HepG2 (cell line): ENCODE measurements around the gene GLDC. TPM values are rescaled to one million over a fixed set of nuclear protein-coding genes. Genes with fewer than 3 reads are reported as not detected.

Experiments used
- ATAC-seq: fragments of 200-7000 bp; cut with Tn5 transposase; 3 replicates; pipeline ENCODE4 v1.9.1; 2020; ENCODE audit warnings: mild to moderate bottlenecking, moderate library complexity
- BruUV-seq: library from RNA; stranded (reverse); fragments of 400-500 nt; replicated peaks from 2 replicates; lab custom pipeline; 2021; lab: Mats Ljungman, UMichigan
- CTCF ChIA-PET: fragments of 300-600 bp; formaldehyde crosslinking; extraction: SDS; loops from one replicate; lab custom pipeline; 2021; ENCODE audit warnings: low total read pairs, inconsistent platforms, low intra/inter-chr PET ratio; lab: Yijun Ruan, JAX
- POLR2A ChIA-PET: fragments of 350-600 bp; sonication (Branson Sonifier 250); formaldehyde crosslinking; loops from one replicate; lab custom pipeline; 2020; ENCODE audit warnings: antibody characterized with exemption, inconsistent platforms; lab: Yijun Ruan, JAX
- DNase-seq: peaks from one replicate; pipeline ENCODE4 v3.0.0-alpha.2; 2015; ENCODE audit warnings: low spot score
- FAIRE-seq: peaks from 3 replicates; lab custom pipeline; 2011; peaks lifted over from hg19 to GRCh38; lab: Jason Lieb, UNC
- H2AFZ ChIP-seq: one replicate; pipeline ENCODE4 v1.6.1; 2011; ENCODE audit warnings: low read length, inconsistent platforms
- H3K27ac ChIP-seq: fragments of 300-600 bp; 3 replicates; pipeline ENCODE4 v1.8.0; 2011; ENCODE audit warnings: mixed run types, mild to moderate bottlenecking, mixed read lengths, low read length, inconsistent platforms; ENCODE audit not compliant: insufficient read depth; ENCODE audit errors: extremely low read length
- H3K27me3 ChIP-seq, 2 experiments: fragments of 200-600 bp in 1 of 2; 2 replicates in 1 of 2; 3 replicates in 1 of 2; pipeline versions ENCODE4 v1.6.0 to v1.8.0; 2011; ENCODE audit warnings: low read length in 2 of 2, mild to moderate bottlenecking in 2 of 2, moderate library complexity in 2 of 2, inconsistent platforms in 1 of 2; ENCODE audit not compliant: insufficient read depth in 2 of 2, control insufficient read depth in 1 of 2
- H3K36me3 ChIP-seq, 2 experiments: fragments of 200-600 bp in 1 of 2; replicated peaks in 1 of 2; 2 replicates in 1 of 2; 3 replicates in 1 of 2; pipeline versions ENCODE4 v1.5.1 to v1.8.0; 2011; ENCODE audit warnings: low read length in 2 of 2, inconsistent platforms in 1 of 2; ENCODE audit not compliant: insufficient read depth in 2 of 2, control insufficient read depth in 1 of 2
- H3K4me1 ChIP-seq: 2 replicates; pipeline ENCODE4 v1.5.1; 2012; ENCODE audit warnings: low read length, inconsistent platforms; ENCODE audit not compliant: insufficient read depth
- H3K4me2 ChIP-seq: 2 replicates; pipeline ENCODE4 v1.6.0; 2011; ENCODE audit warnings: low read depth, low read length, inconsistent platforms
- H3K4me3 ChIP-seq, 3 experiments: fragments of 200-600 bp in 1 of 3; sonication (generic), shearing (Covaris generic) in 1 of 3; replicated peaks in 1 of 3; 2 replicates each; pipeline ENCODE4 v1.5.1; 2011 to 2016; ENCODE audit warnings: low read length in 3 of 3, inconsistent platforms in 2 of 3, low read depth in 2 of 3, mild to moderate bottlenecking in 2 of 3, control low read depth in 1 of 3, mixed read lengths in 1 of 3; ENCODE audit not compliant: insufficient read depth in 1 of 3
- H3K79me2 ChIP-seq: one replicate; pipeline ENCODE4 v1.6.1; 2011; ENCODE audit warnings: low read length, inconsistent platforms; ENCODE audit not compliant: insufficient read depth
- H3K9ac ChIP-seq: 2 replicates; pipeline ENCODE4 v1.6.0; 2011; ENCODE audit warnings: mild to moderate bottlenecking, low read depth, low read length, inconsistent platforms; ENCODE audit not compliant: insufficient read depth
- H3K9me3 ChIP-seq: 2 replicates; pipeline ENCODE4 v1.5.1; 2012; ENCODE audit warnings: mild to moderate bottlenecking, low read length
- H4K20me1 ChIP-seq: 2 replicates; pipeline ENCODE4 v1.6.0; 2011; ENCODE audit warnings: inconsistent platforms, mild to moderate bottlenecking, low read length, moderate library complexity; ENCODE audit not compliant: insufficient read depth
- CENPX ChIP-seq: sonication (generic); formaldehyde crosslinking; IDR thresholded peaks from 2 replicates; pipeline ENCODE4 v1.9.0; 2021; ENCODE audit warnings: mild to moderate bottlenecking, missing genetic modification reagents, moderate library complexity
- CHCHD3 ChIP-seq: sonication (generic); formaldehyde crosslinking; IDR thresholded peaks from 2 replicates; pipeline ENCODE4 v1.8.0; 2022; ENCODE audit warnings: mild to moderate bottlenecking, missing genetic modification reagents, moderate library complexity
- FOXP1 ChIP-seq, 2 experiments: fragments of 450-650 bp in 1 of 2; IDR thresholded peaks; 2 replicates each; pipeline ENCODE4 v1.6.1; 2017 to 2018; ENCODE audit warnings: antibody characterized with exemption in 1 of 2
- ISX ChIP-seq: sonication (generic); formaldehyde crosslinking; conservative IDR thresholded peaks from 2 replicates; pipeline ENCODE4 v1.5.0; 2020; ENCODE audit warnings: missing genetic modification reagents
- NFRKB ChIP-seq: fragments of 450-650 bp; IDR thresholded peaks from 2 replicates; pipeline ENCODE4 v1.6.1; 2017
- SMARCC2 ChIP-seq: fragments of 450-650 bp; IDR thresholded peaks from 2 replicates; pipeline ENCODE4 v1.6.1; 2017; ENCODE audit warnings: antibody characterized with exemption, mild to moderate bottlenecking
- ZBTB20 ChIP-seq: sonication (generic); formaldehyde crosslinking; IDR thresholded peaks from 2 replicates; pipeline ENCODE4 v1.8.1; 2023; ENCODE audit warnings: missing genetic modification reagents, low read depth, mild to moderate bottlenecking, borderline replicate concordance
- ZFP82 ChIP-seq: sonication (generic); formaldehyde crosslinking; IDR thresholded peaks from 2 replicates; pipeline ENCODE4 v1.5.1; 2020; ENCODE audit warnings: mild to moderate bottlenecking, missing genetic modification reagents, borderline replicate concordance
- ZNF121 ChIP-seq: sonication (generic); formaldehyde crosslinking; IDR thresholded peaks from 2 replicates; pipeline ENCODE4 v1.5.0; 2020; ENCODE audit warnings: mild to moderate bottlenecking, missing genetic modification reagents
- ZNF296 ChIP-seq: sonication (generic); formaldehyde crosslinking; conservative IDR thresholded peaks from 2 replicates; pipeline ENCODE4 v1.5.0; 2020; ENCODE audit warnings: mild to moderate bottlenecking, missing genetic modification reagents
- ZNF572 ChIP-seq: sonication (generic); formaldehyde crosslinking; IDR thresholded peaks from 2 replicates; pipeline ENCODE4 v1.5.1; 2020; ENCODE audit warnings: mild to moderate bottlenecking, missing genetic modification reagents
- ZNF660 ChIP-seq: sonication (generic); formaldehyde crosslinking; IDR thresholded peaks from 2 replicates; pipeline ENCODE4 v1.5.1; 2020; ENCODE audit warnings: mild to moderate bottlenecking, low read depth, missing genetic modification reagents, borderline replicate concordance
- ZNF709 ChIP-seq: sonication (generic); formaldehyde crosslinking; IDR thresholded peaks from 2 replicates; pipeline ENCODE4 v1.5.0; 2020; ENCODE audit warnings: mild to moderate bottlenecking, missing genetic modification reagents
- WGBS: methylation state at CpG from one replicate; pipeline ENCODE4 v1.1.6; 2017; ENCODE audit warnings: low lambda C conversion rate; 5-methylcytosine and 5-hydroxymethylcytosine counted together
- in situ Hi-C: cut with HindIII; loops from 2 replicates; pipeline ENCODE4 v1.10.0; 2017; ENCODE audit warnings: low pct_unique_long_range_greater_than_20kb; ENCODE audit not compliant: extremely low pct_ligation_motif_present
- intact Hi-C: fragments of 100-400 bp; cut with micrococcal nuclease; formaldehyde crosslinking; loops from one replicate; pipeline ENCODE4 v1.10.0; 2022; ENCODE audit not compliant: unreplicated experiment
- polyA plus RNA-seq, 8 experiments: library from polyadenylated mRNA; depleted of rRNA in 3 of 8; stranded (reverse) in 7 of 8; unstranded in 1 of 8; fragments of >200 nt; fragmentation: Illumina TruSeq in 4 of 8; extraction: Trizol in 4 of 8; gene quantifications; 2 replicates each; pipeline versions ENCODE4 v1.2.1 to v1.2.3, GENCODE V29; 2011 to 2016; ENCODE audit warnings: low read depth in 4 of 8, missing spikeins in 1 of 8, mixed read lengths in 1 of 8; ENCODE audit not compliant: insufficient read depth in 1 of 8
- total RNA-seq, 5 experiments: library from RNA; depleted of rRNA; stranded (reverse); fragments of >200 nt; fragmentation: Illumina TruSeq; extraction: Trizol; gene quantifications; 2 replicates each; pipeline ENCODE4 v1.2.3, GENCODE V29; 2016; ENCODE audit warnings: low read depth in 1 of 5

Gene GLDC
- total and polyA plus RNA-seq, 2 of the 13 experiments (the other 11 are each of a cell fraction or from before 2014, with no cell fraction given), result 59.3 to 115 TPM

DNA sequence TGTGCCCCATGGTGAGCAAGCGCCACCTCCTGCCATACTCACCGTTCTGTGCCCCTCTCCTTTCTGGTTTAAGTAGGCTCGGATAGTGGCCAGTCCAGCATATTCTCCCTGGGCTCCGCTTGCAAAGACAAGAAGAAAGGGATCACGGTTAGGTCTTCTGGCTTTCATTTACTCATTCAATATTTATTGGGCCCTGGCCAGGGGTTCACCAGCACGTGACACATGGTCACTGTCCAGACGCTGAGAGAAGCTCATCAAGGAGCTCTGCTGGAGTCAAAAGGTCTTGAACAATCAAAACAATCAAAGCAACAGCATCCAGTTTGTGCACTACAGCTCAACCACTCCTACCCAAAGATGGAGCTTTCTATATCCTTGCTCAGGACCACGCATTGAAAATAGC, 80.2 kb downstream of the GLDC start:
- ATAC-seq (no peak), FAIRE-seq (no peak), DNase-seq (no peak)
- Histone ChIP-seq H3K4me2 (no peak overlapping the region), H4K20me1 (no peaks in the 10 kb centered on the region), H3K9me3 (no peaks in the 10 kb centered on the region), H3K9ac (no peak overlapping the region), H3K4me3 (no peak overlapping the region), H3K36me3 (peaks cover 17 to 47% of the 10 kb centered on the region in 2 experiments), H3K27ac (no peak overlapping the region), H3K4me1 (no peaks in the 10 kb centered on the region), H3K79me2 (no peaks in the 10 kb centered on the region), H2AFZ (no peak overlapping the region), H3K27me3 (no peaks in the 10 kb centered on the region)
- intact Hi-C loops (no loop called here), in situ Hi-C loops (loop anchor here (5.0 kb wide), 1 partner anchor 213 kb away; no protein-coding TSS in a partner anchor)
- CTCF ChIA-PET, result no interaction called here
- POLR2A ChIA-PET, result no interaction called here
- TF ChIP-seq SMARCC2 (no peak), ZNF296 (CRISPR knock-in tag) (no peak), CENPX (CRISPR knock-in tag) (no peak), ZNF572 (CRISPR knock-in tag) (no peak), FOXP1 (IDR thresholded peaks at IDR 0.05) (no peak), FOXP1 (CRISPR knock-in tag; IDR thresholded peaks at IDR 0.05) (no peak), NFRKB (no peak), ZNF121 (no peak), ZNF709 (CRISPR knock-in tag) (no peak), ZBTB20 (no peak), CHCHD3 (CRISPR knock-in tag) (no peak), ZFP82 (CRISPR knock-in tag) (no peak), ISX (CRISPR knock-in tag) (no peak), ZNF660 (CRISPR knock-in tag) (no peak)
- WGBS, result 100% methylated on average over 8 of the region's 8 CpGs
- BruUV-seq, result no TSS peak
